ENCODE measurements around the gene PCSK1.
"Not testable (repeated sequence)": the region's sequence is repeated elsewhere in the genome, so short reads cannot be mapped to it uniquely, and the experiment has no call there.

The PCSK1 gene

GRCh38 chr5:96377167-96377566, 55.9 kb downstream of the PCSK1 start:
- no peak for TF ChIP-seq CTCF (IDR thresholded peaks at IDR 0.05)
- H3K4me3 ChIP-seq, result no peak overlapping the region
- H3K27ac ChIP-seq, result no peak overlapping the region
- DNase-seq (ENCODE audit: low spot score), result no peak

GRCh38 chr5:96374653-96375052, 58.4 kb downstream of the PCSK1 start:
- no peak for TF ChIP-seq CTCF (IDR thresholded peaks at IDR 0.05)
- H3K27ac ChIP-seq, result no peak overlapping the region
- no peak for DNase-seq (ENCODE audit: low spot score)
- H3K4me3 ChIP-seq, result no peak overlapping the region

DNA sequence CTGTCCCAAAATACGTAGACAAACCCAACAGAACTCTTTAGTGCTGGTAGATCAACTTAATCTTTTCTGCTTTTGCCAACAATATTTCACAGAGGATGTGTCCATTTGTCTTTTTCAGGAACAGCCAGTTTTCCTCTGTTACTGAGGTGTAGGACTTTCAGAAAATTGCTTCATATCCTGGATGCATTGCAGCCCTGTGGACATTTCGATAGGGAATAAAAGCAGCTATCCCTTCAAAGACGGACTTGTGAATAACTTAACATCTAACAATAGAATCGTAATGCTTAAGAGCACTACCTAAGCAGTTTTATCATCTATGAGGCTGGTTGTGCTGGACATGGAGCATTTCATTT, 59.7 kb downstream of the PCSK1 start:
- H3K4me3 ChIP-seq, result no peak overlapping the region
- no peak for DNase-seq (ENCODE audit: low spot score)
- no peak for TF ChIP-seq CTCF (IDR thresholded peaks at IDR 0.05)

GRCh38 chr5:96372726-96373380, 60.2 kb downstream of the PCSK1 start:
- TF ChIP-seq CTCF (IDR thresholded peaks at IDR 0.05), result no peak
- no peak for DNase-seq (ENCODE audit: low spot score)
- no peak overlapping the region for H3K4me3 ChIP-seq
- H3K27ac ChIP-seq, result no peak overlapping the region

More for the DNA sequence above, 59.7 kb downstream of the PCSK1 start:
- H3K27ac ChIP-seq, result no peak overlapping the region

DNA sequence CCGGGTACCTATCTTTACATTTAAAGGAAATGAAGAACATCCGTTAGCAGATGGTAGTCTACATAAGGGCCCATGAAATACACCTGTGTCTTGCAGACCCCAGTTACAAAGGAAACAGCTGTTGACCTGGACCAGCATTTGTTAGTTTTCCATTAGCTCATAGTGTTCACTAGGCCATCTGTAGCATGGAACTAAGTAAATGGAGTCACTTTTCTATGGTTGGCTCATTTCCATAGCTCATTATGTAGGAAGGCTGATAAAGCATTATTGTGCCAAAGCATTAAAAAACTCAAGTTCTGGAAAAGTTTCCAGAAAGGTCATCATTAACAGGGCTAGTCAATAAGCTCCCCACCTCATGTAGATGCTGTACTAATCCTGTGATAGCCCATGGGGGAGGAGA, 62.1 kb downstream of the PCSK1 start:
- H3K27ac ChIP-seq, result no peak overlapping the region
- no peak for DNase-seq (ENCODE audit: low spot score)
- no peak overlapping the region for H3K4me3 ChIP-seq
- TF ChIP-seq CTCF (IDR thresholded peaks at IDR 0.05), result no peak

DNA sequence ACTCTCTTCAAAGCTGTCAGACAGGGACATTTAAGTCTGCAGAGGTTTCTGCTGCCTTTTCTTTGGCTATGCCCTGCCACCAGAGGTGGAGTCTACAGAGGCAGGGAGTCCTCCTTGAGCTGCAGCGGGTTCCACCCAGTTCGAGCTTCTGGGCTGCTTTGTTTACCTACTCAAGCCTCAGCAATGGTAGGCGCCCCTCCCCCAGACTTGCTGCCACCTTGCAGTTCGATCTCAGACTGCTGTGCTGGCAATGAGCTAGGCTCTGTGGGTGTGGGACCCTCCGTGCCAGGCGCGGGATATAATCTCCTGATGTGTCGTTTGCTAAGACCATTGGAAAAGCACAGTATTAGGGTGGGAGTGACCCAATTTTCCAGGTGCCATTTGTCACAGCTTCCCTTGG, 65.7 kb downstream of the PCSK1 start:
- not testable (repeated sequence) for H3K27ac ChIP-seq; H3K4me3 ChIP-seq; DNase-seq (ENCODE audit: low spot score)

- no peak overlapping the region for H3K27ac ChIP-seq
- DNase-seq (ENCODE audit: low spot score), result no peak
- no peak overlapping the region for H3K4me3 ChIP-seq
- no peak for TF ChIP-seq CTCF (IDR thresholded peaks at IDR 0.05)
These were observed 78.8 kb downstream of the PCSK1 start for GRCh38 chr5:96354237-96354636.

DNA sequence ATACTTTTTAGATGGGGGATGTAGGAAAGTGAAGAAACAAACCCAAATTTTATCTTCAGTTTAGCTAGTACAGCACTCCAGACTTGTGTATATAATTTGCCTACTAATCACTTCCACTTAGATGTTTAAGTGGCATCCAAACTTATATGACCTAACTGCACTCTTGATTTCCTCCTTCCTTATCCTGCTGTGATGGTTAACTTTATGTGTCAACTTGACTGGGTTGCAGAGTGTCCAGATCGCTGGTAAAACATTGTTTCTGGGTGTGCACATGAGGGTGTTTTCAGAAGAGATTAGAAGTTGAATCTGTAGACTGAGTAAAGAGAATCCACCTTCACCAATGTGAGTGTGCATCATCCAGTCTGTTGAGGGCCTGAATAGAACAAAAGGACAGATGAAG, 79.8 kb downstream of the PCSK1 start:
- no peak overlapping the region for H3K27ac ChIP-seq
- no peak for TF ChIP-seq CTCF (IDR thresholded peaks at IDR 0.05)
- no peak for DNase-seq (ENCODE audit: low spot score)
- H3K4me3 ChIP-seq, result no peak overlapping the region
